Measurements from ENCODE around the gene CHAF1A.

The CHAF1A gene

GRCh38 chr19:4434391-4434790 lies 32.0 kb downstream of the CHAF1A start:
- no peak overlapping the region for H3K4me3 ChIP-seq (ENCODE audit: low read depth, low read length)
- TF ChIP-seq CTCF (IDR thresholded peaks at IDR 0.05; ENCODE audit: low read depth, low read length), result no peak

- H3K4me3 ChIP-seq (ENCODE audit: low read depth, low read length), result no peak overlapping the region
- no peak for TF ChIP-seq CTCF (IDR thresholded peaks at IDR 0.05; ENCODE audit: low read depth, low read length)
These were observed 33.8 kb downstream of the CHAF1A start for GRCh38 chr19:4436231-4436630.

- no peak overlapping the region for H3K4me3 ChIP-seq (ENCODE audit: low read depth, low read length)
- no peak for TF ChIP-seq CTCF (IDR thresholded peaks at IDR 0.05; ENCODE audit: low read depth, low read length)
These were observed 34.7 kb downstream of the CHAF1A start for GRCh38 chr19:4437103-4437502.

- TF ChIP-seq CTCF (IDR thresholded peaks at IDR 0.05; ENCODE audit: low read depth, low read length), result no peak
- no peak overlapping the region for H3K4me3 ChIP-seq (ENCODE audit: low read depth, low read length)
These were observed 36.8 kb downstream of the CHAF1A start for GRCh38 chr19:4439243-4439642.

- H3K4me3 ChIP-seq (ENCODE audit: low read depth, low read length), result no peak overlapping the region
- TF ChIP-seq CTCF (IDR thresholded peaks at IDR 0.05; ENCODE audit: low read depth, low read length), result no peak
These were observed 39.8 kb downstream of the CHAF1A start for GRCh38 chr19:4441994-4442818.

- no peak for TF ChIP-seq CTCF (IDR thresholded peaks at IDR 0.05; ENCODE audit: low read depth, low read length)
- no peak overlapping the region for H3K4me3 ChIP-seq (ENCODE audit: low read depth, low read length)
These were observed 40.3 kb downstream of the CHAF1A start for GRCh38 chr19:4442819-4443146.

- no peak overlapping the region for H3K4me3 ChIP-seq (ENCODE audit: low read depth, low read length)
- no peak for TF ChIP-seq CTCF (IDR thresholded peaks at IDR 0.05; ENCODE audit: low read depth, low read length)
These were observed 40.7 kb downstream of the CHAF1A start for GRCh38 chr19:4443188-4443587.

Measured in WI38 (cell line).